ENCODE measurements around the gene CLCF1.

Gene CLCF1

DNA sequence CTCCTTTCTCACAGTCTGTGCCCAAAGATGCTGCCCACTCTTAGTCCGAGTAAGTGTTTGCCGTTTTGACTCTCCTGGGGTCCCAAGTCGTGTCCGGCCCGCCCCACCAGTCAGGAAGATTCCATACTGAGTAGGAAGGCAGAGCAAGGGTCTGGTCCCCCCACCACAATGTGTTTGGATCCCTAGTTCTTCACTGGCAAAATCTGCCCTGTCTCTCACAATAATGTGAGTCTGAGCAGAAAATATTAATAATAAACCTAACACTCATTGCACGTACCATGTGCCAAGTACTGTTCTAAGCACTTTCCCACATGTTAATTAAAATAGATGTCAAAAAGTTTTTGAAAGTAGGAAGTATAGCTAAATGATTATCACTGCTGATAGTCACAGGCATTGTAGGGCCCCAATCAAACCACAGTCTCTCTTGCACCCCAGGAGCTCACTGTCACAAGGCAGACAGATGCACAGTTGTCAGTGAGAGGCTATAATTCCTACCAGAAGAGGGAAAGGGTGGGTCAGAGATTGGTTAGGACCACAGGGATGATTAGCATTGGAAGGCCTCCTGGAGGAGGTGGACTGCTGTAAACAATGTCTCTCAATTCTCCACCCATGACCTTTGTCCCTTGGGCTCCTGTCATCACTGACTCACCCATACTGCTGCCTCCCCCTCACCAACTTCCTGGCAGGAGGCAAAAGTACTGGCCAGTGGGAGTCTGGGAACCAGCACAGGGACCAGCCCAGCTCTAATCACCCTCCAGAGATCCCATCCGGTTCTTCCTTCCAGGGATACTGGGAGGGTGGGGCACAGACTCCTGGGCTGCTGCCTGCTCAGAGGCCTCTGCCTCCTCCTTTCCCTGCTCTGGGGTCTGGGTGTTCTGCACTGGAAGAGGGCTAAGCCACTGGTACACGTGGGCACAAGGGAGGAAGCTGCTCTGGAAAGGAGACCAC lies 19.0 kb downstream of the CLCF1 start:
- no peaks in the 10 kb centered on the region for H3K9me2 ChIP-seq (replicated peaks; ENCODE audit: low read depth, low read length)
- peak overlapping the region; percentile 78 for H3K4me3 ChIP-seq (ENCODE audit: low read length, poor library complexity, severe bottlenecking)
- H3K9me3 ChIP-seq (ENCODE audit: insufficient read depth, low read depth, low read length), result no peaks in the 10 kb centered on the region
- no peaks in the 10 kb centered on the region for H3K27me3 ChIP-seq (ENCODE audit: insufficient read depth, low read length, poor library complexity, severe bottlenecking)
- peak overlapping the region; percentile 87 for H3K4me2 ChIP-seq (ENCODE audit: low read depth, low read length, poor library complexity, severe bottlenecking)
- no peak for TF ChIP-seq EZH2phosphoT487 (IDR thresholded peaks at IDR 0.05; ENCODE audit: borderline replicate concordance)
- TF ChIP-seq CTCF (conservative IDR thresholded peaks at IDR 0.05; ENCODE audit: low read length), result no peak
- no peaks in the 10 kb centered on the region for H3K36me3 ChIP-seq (ENCODE audit: insufficient read depth, low read length)
- peaks cover 9% of the 10 kb centered on the region; the same call in 1 of the 2 replicates for H3K79me2 ChIP-seq (ENCODE audit: insufficient read depth, low read length)
- peaks cover 36% of the 10 kb centered on the region for H3K4me1 ChIP-seq (ENCODE audit: insufficient read depth, low read length, poor library complexity, severe bottlenecking)
- peak overlapping the region; percentile 74 for H3K9ac ChIP-seq (ENCODE audit: low read depth, low read length, poor library complexity, severe bottlenecking)
- H2AFZ ChIP-seq (ENCODE audit: low read length), result peak overlapping the region; percentile 75; the same call in 1 of the 2 replicates
- no peaks in the 10 kb centered on the region for H4K20me1 ChIP-seq (ENCODE audit: insufficient read depth, low read length, poor library complexity, severe bottlenecking)
- H3F3A ChIP-seq (ENCODE audit: low read depth), result no peaks in the 10 kb centered on the region

DNA sequence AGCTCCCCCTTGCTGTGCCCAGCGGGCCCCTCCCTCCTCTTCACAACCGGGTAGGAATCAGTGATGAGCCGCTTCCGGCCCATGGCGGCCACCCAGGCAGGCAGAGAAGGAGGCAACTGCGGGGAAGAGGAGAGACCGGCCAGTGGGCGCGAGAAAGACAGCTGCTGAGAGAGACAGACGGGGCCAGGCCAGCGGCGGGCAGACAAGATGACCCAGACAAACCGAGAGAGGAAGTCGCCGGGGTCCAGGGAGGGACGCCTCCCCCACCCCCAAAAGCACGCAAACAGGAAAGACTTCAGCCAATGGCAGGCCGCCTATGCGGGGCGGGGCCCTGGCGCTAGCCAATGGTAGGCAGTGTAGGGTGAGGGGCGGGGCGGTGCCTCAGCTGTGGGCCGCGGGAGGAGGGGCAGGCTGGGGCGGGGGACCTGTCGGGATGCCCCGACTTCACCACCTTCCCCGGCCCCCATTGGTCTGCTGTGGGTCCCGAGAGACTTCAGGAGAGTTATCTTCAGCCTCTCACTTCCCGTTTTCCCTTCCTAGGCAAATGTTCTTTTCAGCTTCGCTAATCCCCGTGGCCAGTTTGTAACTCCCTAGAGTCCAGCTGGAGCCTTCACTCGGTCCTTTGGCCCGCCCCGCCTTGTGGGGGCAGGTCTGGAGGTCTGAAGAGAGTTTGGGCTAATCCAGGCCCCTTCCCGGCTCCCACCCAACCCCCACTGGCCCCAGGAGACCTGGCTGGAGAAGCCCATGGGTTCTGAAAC lies 19.9 kb downstream of the CLCF1 start, which contains the start of gene POLD4:
TSS of gene POLD4 (minus strand) at position 230 of the 758 bp plus-strand sequence. CDS start at position 83, 147 bp downstream.
- peaks cover 9% of the 10 kb centered on the region; the same call in 1 of the 2 replicates for H3K79me2 ChIP-seq (ENCODE audit: insufficient read depth, low read length)
- H4K20me1 ChIP-seq (ENCODE audit: insufficient read depth, low read length, poor library complexity, severe bottlenecking), result no peaks in the 10 kb centered on the region
- H3K9me2 ChIP-seq (replicated peaks; ENCODE audit: low read depth, low read length), result no peaks in the 10 kb centered on the region
- no peaks in the 10 kb centered on the region for H3F3A ChIP-seq (ENCODE audit: low read depth)
- H3K4me2 ChIP-seq (ENCODE audit: low read depth, low read length, poor library complexity, severe bottlenecking), result peak within 1 kb of the TSS; percentile 100
- no peaks in the 10 kb centered on the region for H3K9me3 ChIP-seq (ENCODE audit: insufficient read depth, low read depth, low read length)
- H3K4me3 ChIP-seq (ENCODE audit: low read length, poor library complexity, severe bottlenecking), result peak within 1 kb of the TSS; percentile 78
- TF ChIP-seq CTCF (conservative IDR thresholded peaks at IDR 0.05; ENCODE audit: low read length) (no peak), EZH2phosphoT487 (IDR thresholded peaks at IDR 0.05; ENCODE audit: borderline replicate concordance) (no peak)
- no peaks in the 10 kb centered on the region for H3K27me3 ChIP-seq (ENCODE audit: insufficient read depth, low read length, poor library complexity, severe bottlenecking)
- H3K36me3 ChIP-seq (ENCODE audit: insufficient read depth, low read length), result no peaks in the 10 kb centered on the region
- peak within 1 kb of the TSS; percentile 86 for H2AFZ ChIP-seq (ENCODE audit: low read length)
- H3K4me1 ChIP-seq (ENCODE audit: insufficient read depth, low read length, poor library complexity, severe bottlenecking), result peaks cover 36% of the 10 kb centered on the region
- H3K9ac ChIP-seq (ENCODE audit: low read depth, low read length, poor library complexity, severe bottlenecking), result peak within 1 kb of the TSS; percentile 74

GRCh38 chr11:67352546-67353316 lies 20.7 kb downstream of the CLCF1 start:
- no peaks in the 10 kb centered on the region for H3K27me3 ChIP-seq (ENCODE audit: insufficient read depth, low read length, poor library complexity, severe bottlenecking)
- H4K20me1 ChIP-seq (ENCODE audit: insufficient read depth, low read length, poor library complexity, severe bottlenecking), result no peaks in the 10 kb centered on the region
- peak overlapping the region; percentile 78 for H3K4me3 ChIP-seq (ENCODE audit: low read length, poor library complexity, severe bottlenecking)
- no peaks in the 10 kb centered on the region for H3F3A ChIP-seq (ENCODE audit: low read depth)
- H3K79me2 ChIP-seq (ENCODE audit: insufficient read depth, low read length), result peaks cover 9% of the 10 kb centered on the region; the same call in 1 of the 2 replicates
- peak overlapping the region; percentile 100 for H3K4me2 ChIP-seq (ENCODE audit: low read depth, low read length, poor library complexity, severe bottlenecking)
- H3K9ac ChIP-seq (ENCODE audit: low read depth, low read length, poor library complexity, severe bottlenecking), result peak overlapping the region; percentile 74
- TF ChIP-seq EZH2phosphoT487 (IDR thresholded peaks at IDR 0.05; ENCODE audit: borderline replicate concordance) (no peak), CTCF (conservative IDR thresholded peaks at IDR 0.05; ENCODE audit: low read length) (no peak)
- H3K4me1 ChIP-seq (ENCODE audit: insufficient read depth, low read length, poor library complexity, severe bottlenecking), result peaks cover 36% of the 10 kb centered on the region
- H3K9me2 ChIP-seq (replicated peaks; ENCODE audit: low read depth, low read length), result no peaks in the 10 kb centered on the region
- no peaks in the 10 kb centered on the region for H3K36me3 ChIP-seq (ENCODE audit: insufficient read depth, low read length)
- H3K9me3 ChIP-seq (ENCODE audit: insufficient read depth, low read depth, low read length), result no peaks in the 10 kb centered on the region
- H2AFZ ChIP-seq (ENCODE audit: low read length), result peak overlapping the region; percentile 86
